K562 (cell line): ENCODE measurements around the gene PPP2R2B. TPM values are rescaled to one million over a fixed set of nuclear protein-coding genes. Genes with fewer than 3 reads are reported as not detected.

ENCODE experiments used
- ATAC-seq: fragments of 200-7000 bp; cut with Tn5 transposase; 3 replicates; pipeline ENCODE4 v1.9.1; 2020; ENCODE audit warnings: moderate library complexity
- BruUV-seq: library from RNA; stranded (reverse); fragments of 400-500 nt; replicated peaks from 2 replicates; lab custom pipeline; 2021; lab: Mats Ljungman, UMichigan
- CTCF ChIA-PET: fragments of 300-600 bp; formaldehyde crosslinking; extraction: SDS; loops from one replicate; lab custom pipeline; 2021; ENCODE audit warnings: low intra/inter-chr PET ratio; lab: Yijun Ruan, JAX
- POLR2A ChIA-PET: fragments of 300-600, 350-650 bp; sonication (Branson Sonifier 250); formaldehyde crosslinking; extraction: SDS; loops from one replicate; lab custom pipeline; 2021; ENCODE audit warnings: antibody characterized with exemption, inconsistent platforms; lab: Yijun Ruan, JAX
- DNase-seq, 4 experiments: peaks; one replicate each; pipeline versions ENCODE4 v3.0.0 to v3.0.0-alpha.2; 2011 to 2018; ENCODE audit warnings: low spot score in 3 of 4, mixed read lengths in 3 of 4; ENCODE audit errors: extremely low read depth in 1 of 4
- FAIRE-seq: peaks from 2 replicates; lab custom pipeline; 2011; peaks lifted over from hg19 to GRCh38; lab: Jason Lieb, UNC
- H2AFZ ChIP-seq: 2 replicates; pipeline ENCODE4 v1.6.0; 2011; ENCODE audit warnings: low read depth, low read length, control low read depth, inconsistent platforms
- H3K27ac ChIP-seq: fragments of 200-600 bp; 3 replicates; pipeline ENCODE4 v1.8.0; 2011; ENCODE audit warnings: low read depth, mild to moderate bottlenecking, control low read depth, inconsistent platforms, low read length, moderate library complexity, mixed read lengths; ENCODE audit errors: extremely low read depth
- H3K27me3 ChIP-seq, 2 experiments: fragments of 300-600 bp in 1 of 2; 2 replicates in 1 of 2; 3 replicates in 1 of 2; pipeline versions ENCODE4 v1.6.0 to v1.8.0; 2011; ENCODE audit warnings: inconsistent platforms in 2 of 2, low read length in 2 of 2, mild to moderate bottlenecking in 1 of 2, mixed read lengths in 1 of 2, moderate library complexity in 1 of 2; ENCODE audit not compliant: control insufficient read depth in 2 of 2, insufficient read depth in 2 of 2
- H3K36me3 ChIP-seq: fragments of 300-600 bp; 3 replicates; pipeline ENCODE4 v1.8.0; 2011; ENCODE audit warnings: mild to moderate bottlenecking, low read length, inconsistent platforms; ENCODE audit not compliant: control insufficient read depth, insufficient read depth
- H3K4me1 ChIP-seq, 2 experiments: fragments of 200-600 bp in 1 of 2; replicated peaks in 1 of 2; 2 replicates in 1 of 2; 3 replicates in 1 of 2; pipeline versions ENCODE4 v1.5.1 to v1.8.0; 2011; ENCODE audit warnings: inconsistent platforms in 2 of 2, low read length in 2 of 2, mild to moderate bottlenecking in 1 of 2, mixed read lengths in 1 of 2, moderate library complexity in 1 of 2; ENCODE audit not compliant: control insufficient read depth in 2 of 2, insufficient read depth in 2 of 2
- H3K4me2 ChIP-seq: 2 replicates; pipeline ENCODE4 v1.6.1; 2011; ENCODE audit warnings: low read length, control low read depth, inconsistent platforms, mixed read lengths; ENCODE audit not compliant: insufficient read depth
- H3K4me3 ChIP-seq: fragments of 200-600 bp; sonication (generic), shearing (Covaris generic); 2 replicates; pipeline ENCODE4 v1.5.1; 2016; ENCODE audit warnings: control low read depth, inconsistent platforms
- H3K79me2 ChIP-seq: fragments of 200-600 bp; 3 replicates; pipeline ENCODE4 v1.8.0; 2011; ENCODE audit warnings: low read length, inconsistent platforms; ENCODE audit not compliant: control insufficient read depth, insufficient read depth
- H3K9ac ChIP-seq, 2 experiments: 2 replicates each; pipeline versions ENCODE4 v1.6.0 to v1.6.1; 2011; ENCODE audit warnings: low read depth in 2 of 2, low read length in 2 of 2, control low read depth in 1 of 2, inconsistent platforms in 1 of 2, mild to moderate bottlenecking in 1 of 2, mixed read lengths in 1 of 2; ENCODE audit not compliant: insufficient read depth in 1 of 2
- H3K9me1 ChIP-seq: one replicate; pipeline ENCODE4 v1.6.0; 2011; ENCODE audit warnings: inconsistent platforms, mild to moderate bottlenecking, low read length, moderate library complexity; ENCODE audit not compliant: control insufficient read depth, insufficient read depth
- H3K9me3 ChIP-seq: replicated peaks from 2 replicates; pipeline ENCODE4 v1.5.1; 2011; ENCODE audit warnings: low read depth, low read length, inconsistent platforms; ENCODE audit not compliant: control insufficient read depth, insufficient read depth
- H4K20me1 ChIP-seq: replicated peaks from 2 replicates; pipeline ENCODE4 v1.6.1; 2011; ENCODE audit warnings: low read length, inconsistent platforms, mixed read lengths; ENCODE audit not compliant: control insufficient read depth, insufficient read depth
- ATF7 ChIP-seq: fragments of 450-650 bp; IDR thresholded peaks from 2 replicates; pipeline ENCODE4 v1.7.1; 2014; ENCODE audit warnings: mild to moderate bottlenecking, moderate library complexity
- BMI1 ChIP-seq: fragments of 150-350 bp; IDR thresholded peaks from 2 replicates; pipeline ENCODE4 v1.6.1; 2014; ENCODE audit warnings: low read length
- CREB3 ChIP-seq: fragments of 450-650 bp; conservative IDR thresholded peaks from 2 replicates; pipeline ENCODE4 v1.6.1; 2016; ENCODE audit warnings: missing genetic modification characterization, low read depth, mild to moderate bottlenecking, missing compliant biosample characterization, moderate library complexity
- EHMT2 ChIP-seq: fragments of 450-650 bp; IDR thresholded peaks from 2 replicates; pipeline ENCODE4 v1.6.1; 2018; ENCODE audit warnings: antibody characterized with exemption
- ESRRB ChIP-seq: fragments of 250-450 bp; sonication (Bioruptor Pico); IDR thresholded peaks from 2 replicates; pipeline ENCODE4 v1.5.0; 2020; ENCODE audit warnings: mild to moderate bottlenecking, moderate library complexity, borderline replicate concordance
- EWSR1 ChIP-seq: fragments of 450-650 bp; IDR thresholded peaks from 2 replicates; pipeline ENCODE4 v1.6.1; 2018; ENCODE audit warnings: borderline replicate concordance, mild to moderate bottlenecking, low read depth, moderate library complexity; ENCODE audit not compliant: partially characterized antibody
- ILF3 ChIP-seq: fragments of 450-650 bp; IDR thresholded peaks from 2 replicates; pipeline ENCODE4 v1.6.1; 2018; ENCODE audit warnings: antibody characterized with exemption, mild to moderate bottlenecking, moderate library complexity, borderline replicate concordance
- PRPF4 ChIP-seq: fragments of 200-400 bp; formaldehyde crosslinking; IDR thresholded peaks from one replicate; pipeline ENCODE4 v1.6.1; 2017; ENCODE audit warnings: low read length, low read depth, mild to moderate bottlenecking; ENCODE audit not compliant: insufficient read depth, poor library complexity, severe bottlenecking
- SLC30A9 ChIP-seq: fragments of 250-450 bp; sonication (Bioruptor Pico); IDR thresholded peaks from 2 replicates; pipeline ENCODE4 v1.8.0; 2022; ENCODE audit warnings: mild to moderate bottlenecking, moderate library complexity
- SMARCA5 ChIP-seq: fragments of 450-650 bp; IDR thresholded peaks from 2 replicates; pipeline ENCODE4 v1.6.1; 2016
- UBTF ChIP-seq, 2 experiments: IDR thresholded peaks; 2 replicates each; pipeline ENCODE4 v1.6.1; 2012; ENCODE audit warnings: improper control_type of control experiment in 2 of 2, low read depth in 2 of 2, low read length in 2 of 2, borderline replicate concordance in 1 of 2
- ZBTB33 ChIP-seq: sonication (generic); formaldehyde crosslinking; IDR thresholded peaks from 2 replicates; pipeline ENCODE4 v1.8.1; 2023; ENCODE audit warnings: mild to moderate bottlenecking, missing genetic modification reagents
- ZNF76 ChIP-seq: fragments of 250-450 bp; sonication (Bioruptor Pico); IDR thresholded peaks from 2 replicates; pipeline ENCODE4 v1.4.0; 2020; ENCODE audit warnings: mild to moderate bottlenecking, moderate library complexity, borderline replicate concordance
- WGBS: fragments of 100-300 bp; shearing (Covaris generic); methylation state at CpG from one replicate; pipeline ENCODE4 v1.1.6; 2016; ENCODE audit warnings: low coverage, mixed read lengths; ENCODE audit not compliant: insufficient coverage; ENCODE audit errors: missing lambda C conversion rate; 5-methylcytosine and 5-hydroxymethylcytosine counted together
- in situ Hi-C: fragments of 300-500 bp; cut with MboI; formaldehyde crosslinking; loops from 4 replicates; pipeline ENCODE4 v1.15.0; 2018; ENCODE audit warnings: inconsistent platforms, mixed read lengths
- intact Hi-C: fragments of 100-400 bp; cut with micrococcal nuclease; formaldehyde crosslinking; loops from 2 replicates; pipeline ENCODE4 v1.14.2; 2022
- polyA plus RNA-seq, 8 experiments: library from polyadenylated mRNA; depleted of rRNA in 4 of 8; stranded (reverse) in 5 of 8; unstranded in 3 of 8; fragments of >200 nt; fragmentation: Nextera tagmentation in 2 of 8; fragmentation: Illumina TruSeq in 1 of 8; extraction: Ambion mirVana in 2 of 8; extraction: Trizol in 1 of 8; gene quantifications; 2 replicates each; pipeline versions ENCODE4 v1.2.1 to v1.2.3, GENCODE V29; 2011 to 2014; ENCODE audit warnings: inconsistent platforms in 1 of 8, missing spikeins in 1 of 8
- total RNA-seq, 7 experiments: library from RNA; depleted of rRNA in 6 of 7; stranded (reverse); fragments of >200 nt in 6 of 7; fragmentation: Illumina TruSeq in 2 of 7; extraction: Trizol in 2 of 7; gene quantifications; 2 replicates each; pipeline versions ENCODE4 v1.2.1 to v1.2.3, GENCODE V29; 2011 to 2021; ENCODE audit warnings: low replicate concordance in 1 of 7

Gene PPP2R2B
- total and polyA plus RNA-seq, 9 of the 15 experiments (the other 6 are each of a cell fraction or from before 2014, with no cell fraction given) = not detected

GRCh38 chr5:146710348-146710747, 168.2 kb downstream of the PPP2R2B start:
- no peaks in the 10 kb centered on the region for H3K36me3 ChIP-seq
- no peak for ATAC-seq
- no TSS peak for BruUV-seq
- WGBS = 0% methylated on average over 1 of the region's 1 CpG
- no peaks in the 10 kb centered on the region for H3K9me1 ChIP-seq
- H3K79me2 ChIP-seq = no peaks in the 10 kb centered on the region
- H2AFZ ChIP-seq = no peak overlapping the region
- no peak overlapping the region for H3K27ac ChIP-seq
- H3K27me3 ChIP-seq = no peaks in the 10 kb centered on the region
- in situ Hi-C loops = no loop called here
- no peak overlapping the region for H3K4me2 ChIP-seq
- H4K20me1 ChIP-seq = no peaks in the 10 kb centered on the region
- no peak overlapping the region for H3K9ac ChIP-seq
- no peak for FAIRE-seq
- ChIA-PET POLR2A (no interaction called here), CTCF (no interaction called here)
- intact Hi-C loops = no loop called here
- 0 out of 2 replicates have a peak, but pooled peaks cover 1% of the 10 kb centered on the region for H3K9me3 ChIP-seq
- H3K4me1 ChIP-seq = no peaks in the 10 kb centered on the region
- H3K4me3 ChIP-seq = no peak overlapping the region
- no peak for DNase-seq
- TF ChIP-seq ZBTB33 (CRISPR knock-in tag) (no peak), ZNF76 (CRISPR knock-in tag) (no peak), SMARCA5 (no peak), UBTF (IDR thresholded peaks at IDR 0.05; ENCODE audit: borderline replicate concordance in 1 of 2, low read depth in 2 of 2, low read length in 2 of 2) (no peak), BMI1 (no peak), EHMT2 (no peak), PRPF4 (no peak), ESRRB (CRISPR knock-in tag) (no peak), ILF3 (no peak), CREB3 (no peak), EWSR1 (no peak), ATF7 (no peak), SLC30A9 (CRISPR knock-in tag) (no peak)
